Measurements from ENCODE around the gene GALNT14.

DNA sequence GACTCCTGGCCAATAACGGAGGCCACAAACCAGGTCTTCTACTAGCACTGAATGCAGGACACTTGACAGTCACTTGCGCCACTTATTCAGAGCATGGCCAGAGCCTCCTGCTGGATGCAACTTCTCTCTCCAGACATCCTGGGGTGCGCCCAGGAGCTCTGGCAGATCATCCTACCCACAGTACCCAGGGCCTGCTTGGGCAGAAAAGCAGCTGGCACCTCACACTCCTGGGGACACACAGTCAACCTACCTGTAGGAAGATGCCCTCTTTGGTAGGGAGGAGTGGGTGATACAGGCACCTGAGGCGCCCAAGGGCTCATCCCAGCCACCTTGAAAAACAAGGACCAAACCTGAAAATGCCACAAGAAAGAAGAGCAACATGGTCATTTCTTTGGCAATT, 13.3 kb downstream of the GALNT14 start:
- TF ChIP-seq FOSL2 (CRISPR knock-in tag; IDR thresholded peaks at IDR 0.05) (no peak), NFE2 (CRISPR knock-in tag; IDR thresholded peaks at IDR 0.05) (no peak), ADNP (CRISPR knock-in tag; IDR thresholded peaks at IDR 0.05) (no peak), GABPA (IDR thresholded peaks at IDR 0.05; ENCODE audit: low read depth, low read length) (no peak), GABPA (CRISPR knock-in tag; IDR thresholded peaks at IDR 0.05; ENCODE audit: low read depth) (no peak), MED1 (CRISPR knock-in tag; IDR thresholded peaks at IDR 0.05) (no peak), SRSF1 (optimal IDR thresholded peaks at IDR 0.05; ENCODE audit: low read depth, low read length) (no peak), FOXK2 (IDR thresholded peaks at IDR 0.05) (no peak), HOXA9 (CRISPR knock-in tag; IDR thresholded peaks at IDR 0.05; ENCODE audit: borderline replicate concordance) (no peak), RAD21 (CRISPR knock-in tag; IDR thresholded peaks at IDR 0.05) (no peak), TEAD2 (CRISPR knock-in tag; IDR thresholded peaks at IDR 0.05) (no peak)
- TF ChIP-seq, protein P1, sequence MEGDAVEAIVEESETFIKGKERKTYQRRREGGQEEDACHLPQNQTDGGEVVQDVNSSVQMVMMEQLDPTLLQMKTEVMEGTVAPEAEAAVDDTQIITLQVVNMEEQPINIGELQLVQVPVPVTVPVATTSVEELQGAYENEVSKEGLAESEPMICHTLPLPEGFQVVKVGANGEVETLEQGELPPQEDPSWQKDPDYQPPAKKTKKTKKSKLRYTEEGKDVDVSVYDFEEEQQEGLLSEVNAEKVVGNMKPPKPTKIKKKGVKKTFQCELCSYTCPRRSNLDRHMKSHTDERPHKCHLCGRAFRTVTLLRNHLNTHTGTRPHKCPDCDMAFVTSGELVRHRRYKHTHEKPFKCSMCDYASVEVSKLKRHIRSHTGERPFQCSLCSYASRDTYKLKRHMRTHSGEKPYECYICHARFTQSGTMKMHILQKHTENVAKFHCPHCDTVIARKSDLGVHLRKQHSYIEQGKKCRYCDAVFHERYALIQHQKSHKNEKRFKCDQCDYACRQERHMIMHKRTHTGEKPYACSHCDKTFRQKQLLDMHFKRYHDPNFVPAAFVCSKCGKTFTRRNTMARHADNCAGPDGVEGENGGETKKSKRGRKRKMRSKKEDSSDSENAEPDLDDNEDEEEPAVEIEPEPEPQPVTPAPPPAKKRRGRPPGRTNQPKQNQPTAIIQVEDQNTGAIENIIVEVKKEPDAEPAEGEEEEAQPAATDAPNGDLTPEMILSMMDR (CRISPR knock-in tag; IDR thresholded peaks at IDR 0.05): no peak
- TF ChIP-seq, protein P2, sequence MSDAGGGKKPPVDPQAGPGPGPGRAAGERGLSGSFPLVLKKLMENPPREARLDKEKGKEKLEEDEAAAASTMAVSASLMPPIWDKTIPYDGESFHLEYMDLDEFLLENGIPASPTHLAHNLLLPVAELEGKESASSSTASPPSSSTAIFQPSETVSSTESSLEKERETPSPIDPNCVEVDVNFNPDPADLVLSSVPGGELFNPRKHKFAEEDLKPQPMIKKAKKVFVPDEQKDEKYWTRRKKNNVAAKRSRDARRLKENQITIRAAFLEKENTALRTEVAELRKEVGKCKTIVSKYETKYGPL (CRISPR knock-in tag; IDR thresholded peaks at IDR 0.05): no peak
- TF ChIP-seq, protein P3, sequence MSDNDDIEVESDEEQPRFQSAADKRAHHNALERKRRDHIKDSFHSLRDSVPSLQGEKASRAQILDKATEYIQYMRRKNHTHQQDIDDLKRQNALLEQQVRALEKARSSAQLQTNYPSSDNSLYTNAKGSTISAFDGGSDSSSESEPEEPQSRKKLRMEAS (IDR thresholded peaks at IDR 0.05): no peak
